ENCODE measurements around the gene SLC7A14.

SLC7A14 gene

GRCh38 chr3:170524073-170524472, 61.8 kb downstream of the SLC7A14 start:
- no peak for TF ChIP-seq CTCF (IDR thresholded peaks at IDR 0.05; ENCODE audit: low read depth, low read length)
- no peak for DNase-seq (ENCODE audit: extremely low read depth, low read depth)

GRCh38 chr3:170523248-170523647, 62.6 kb downstream of the SLC7A14 start:
- no peak for TF ChIP-seq CTCF (IDR thresholded peaks at IDR 0.05; ENCODE audit: low read depth, low read length)
- no peak for DNase-seq (ENCODE audit: extremely low read depth, low read depth)

GRCh38 chr3:170522201-170522600, 63.7 kb downstream of the SLC7A14 start:
- no peak for DNase-seq (ENCODE audit: extremely low read depth, low read depth)
- TF ChIP-seq CTCF (IDR thresholded peaks at IDR 0.05; ENCODE audit: low read depth, low read length) = no peak

- TF ChIP-seq CTCF (IDR thresholded peaks at IDR 0.05; ENCODE audit: low read depth, low read length) = no peak
Measured at GRCh38 chr3:170520996-170521395, 64.9 kb downstream of the SLC7A14 start.

GRCh38 chr3:170517242-170517945, 68.5 kb downstream of the SLC7A14 start:
- DNase-seq (ENCODE audit: extremely low read depth, low read depth) = no peak
- no peak for TF ChIP-seq CTCF (IDR thresholded peaks at IDR 0.05; ENCODE audit: low read depth, low read length)

More at GRCh38 chr3:170520996-170521395, 64.9 kb downstream of the SLC7A14 start:
- DNase-seq (ENCODE audit: extremely low read depth, low read depth) = no peak

- no peak for TF ChIP-seq CTCF (IDR thresholded peaks at IDR 0.05; ENCODE audit: low read depth, low read length)
- no peak for DNase-seq (ENCODE audit: extremely low read depth, low read depth)
Measured at GRCh38 chr3:170513642-170514041, 72.2 kb downstream of the SLC7A14 start.

GRCh38 chr3:170511371-170511770, 74.5 kb downstream of the SLC7A14 start:
- no peak for DNase-seq (ENCODE audit: extremely low read depth, low read depth)
- no peak for TF ChIP-seq CTCF (IDR thresholded peaks at IDR 0.05; ENCODE audit: low read depth, low read length)

Measured in AG09319 (cell line).